Measurements from ENCODE around the gene TRAF3IP3.

Gene TRAF3IP3

DNA sequence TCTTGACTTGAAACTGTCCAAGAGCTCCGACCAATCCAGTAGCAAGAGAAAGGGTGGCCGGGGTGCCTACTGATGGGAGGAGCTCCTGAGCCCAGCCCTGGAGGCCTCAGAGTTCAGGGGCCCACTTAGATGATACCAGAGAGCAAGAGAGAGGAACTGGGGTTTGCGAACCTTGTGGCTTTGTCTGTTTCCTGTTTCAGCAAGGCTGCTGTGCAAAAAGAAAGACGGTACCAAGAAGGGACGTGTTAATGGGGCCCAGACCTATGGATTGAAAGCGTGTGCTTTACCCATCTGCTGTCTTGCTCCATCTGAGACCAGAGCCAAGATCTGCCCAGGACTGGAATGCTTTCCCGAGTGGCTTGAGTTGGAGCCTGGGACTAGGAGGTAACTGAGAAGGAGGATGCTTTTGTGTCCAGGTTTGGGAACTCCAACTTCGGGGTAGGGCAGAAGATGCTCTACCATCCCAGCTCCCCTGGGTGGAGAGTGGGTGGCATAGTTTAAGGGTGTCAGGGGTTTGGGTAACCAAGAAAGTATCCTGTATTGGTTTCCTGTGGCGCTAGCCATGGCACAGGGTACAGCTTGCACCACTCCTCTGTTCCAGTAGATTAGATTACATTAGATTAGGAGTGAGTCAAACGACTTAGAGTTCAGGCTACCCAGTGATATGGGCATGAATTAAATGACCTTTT is at the start of gene TRAF3IP3:
Gene TRAF3IP3 (plus strand): TSS at position 128 of the 689 bp plus-strand sequence. CDS start 3,987 bp downstream, outside the sequence.
- in situ Hi-C loops (cut with MboI; ENCODE audit: low sequenced_read_pairs), result no loop called here
- Histone ChIP-seq H3K9me3 (no peaks in the 10 kb centered on the region), H3K4me1 (no peaks in the 10 kb centered on the region), H3K36me3 (replicated peaks) (no peaks in the 10 kb centered on the region), H3K27me3 (ENCODE audit: low read depth) (no peaks in the 10 kb centered on the region), H3K4me3 (no peak within 1 kb of the TSS)
- no peak for DNase-seq (ENCODE audit: low spot score in 2 of 2)

DNA sequence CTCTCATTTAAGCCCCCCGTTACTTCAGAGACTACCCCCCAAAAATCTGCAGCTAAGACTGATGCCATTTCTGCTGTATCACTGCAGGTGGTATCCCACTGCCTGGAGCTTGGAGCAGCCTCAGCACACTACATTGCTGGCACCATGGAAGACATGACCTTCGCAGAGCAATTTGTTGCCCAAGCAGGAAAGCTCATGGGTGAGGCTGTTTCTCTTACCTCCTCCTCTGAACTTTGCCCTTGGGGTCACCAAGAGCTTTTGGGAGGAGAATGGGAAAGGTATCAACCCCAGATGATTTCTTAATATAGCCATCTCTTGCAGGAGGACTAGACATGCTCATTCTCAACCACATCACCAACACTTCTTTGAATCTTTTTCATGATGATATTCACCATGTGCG is 49.2 kb upstream of the TRAF3IP3 start:
- H3K4me3 ChIP-seq, result no peak overlapping the region
- no peaks in the 10 kb centered on the region for H3K9me3 ChIP-seq
- H3K27me3 ChIP-seq (ENCODE audit: low read depth), result peaks cover 2% of the 10 kb centered on the region; the same call in 1 of the 2 replicates
- no peak for DNase-seq (ENCODE audit: low spot score in 2 of 2)
- H3K36me3 ChIP-seq (replicated peaks), result no peaks in the 10 kb centered on the region
- in situ Hi-C loops (cut with MboI; ENCODE audit: low sequenced_read_pairs), result no loop called here
- H3K4me1 ChIP-seq, result no peaks in the 10 kb centered on the region

- DNase-seq (ENCODE audit: low spot score in 2 of 2), result no peak
- in situ Hi-C loops (cut with MboI; ENCODE audit: low sequenced_read_pairs), result no loop called here
- Histone ChIP-seq H3K27me3 (ENCODE audit: low read depth) (peaks cover 2% of the 10 kb centered on the region; the same call in 1 of the 2 replicates), H3K36me3 (replicated peaks) (no peaks in the 10 kb centered on the region), H3K9me3 (no peaks in the 10 kb centered on the region), H3K4me3 (no peak overlapping the region), H3K4me1 (no peaks in the 10 kb centered on the region)
These were observed 48.5 kb upstream of the TRAF3IP3 start for GRCh38 chr1:209707308-209707707.

DNA sequence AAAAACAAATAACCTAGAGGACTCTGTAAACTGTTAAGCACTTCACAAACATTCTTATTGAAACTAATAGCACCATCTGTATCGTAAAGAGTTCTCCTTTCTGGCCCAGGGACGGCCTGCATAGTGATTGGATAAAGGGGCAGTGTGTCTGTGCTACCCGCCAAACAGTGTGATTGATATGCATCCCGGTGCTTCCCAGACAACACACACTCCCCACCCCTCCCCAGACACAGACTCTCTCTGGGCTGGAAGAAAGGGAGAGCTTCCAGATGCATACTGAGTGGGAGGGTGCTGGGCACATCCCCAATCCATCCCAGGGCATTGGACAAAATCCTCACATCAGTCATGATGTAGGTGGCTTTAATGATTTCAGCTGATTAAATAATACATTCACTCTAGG is 47.6 kb upstream of the TRAF3IP3 start:
- H3K9me3 ChIP-seq, result no peaks in the 10 kb centered on the region
- H3K27me3 ChIP-seq (ENCODE audit: low read depth), result peaks cover 2% of the 10 kb centered on the region; the same call in 1 of the 2 replicates
- in situ Hi-C loops (cut with MboI; ENCODE audit: low sequenced_read_pairs), result no loop called here
- no peak for DNase-seq (ENCODE audit: low spot score in 2 of 2)
- no peak overlapping the region for H3K4me3 ChIP-seq
- H3K4me1 ChIP-seq, result no peaks in the 10 kb centered on the region
- no peaks in the 10 kb centered on the region for H3K36me3 ChIP-seq (replicated peaks)

GRCh38 chr1:209710093-209710492 is 45.8 kb upstream of the TRAF3IP3 start:
- H3K9me3 ChIP-seq, result no peaks in the 10 kb centered on the region
- no peak overlapping the region for H3K4me3 ChIP-seq
- H3K4me1 ChIP-seq, result no peaks in the 10 kb centered on the region
- peaks cover 4% of the 10 kb centered on the region for H3K27me3 ChIP-seq (ENCODE audit: low read depth)
- in situ Hi-C loops (cut with MboI; ENCODE audit: low sequenced_read_pairs), result no loop called here
- no peaks in the 10 kb centered on the region for H3K36me3 ChIP-seq (replicated peaks)
- DNase-seq (ENCODE audit: low spot score in 2 of 2), result no peak

- no peaks in the 10 kb centered on the region for H3K9me3 ChIP-seq
- H3K4me3 ChIP-seq, result no peak overlapping the region
- no peaks in the 10 kb centered on the region for H3K4me1 ChIP-seq
- in situ Hi-C loops (cut with MboI; ENCODE audit: low sequenced_read_pairs), result no loop called here
- no peak for DNase-seq (ENCODE audit: low spot score in 2 of 2)
- peaks cover 4% of the 10 kb centered on the region for H3K27me3 ChIP-seq (ENCODE audit: low read depth)
- no peaks in the 10 kb centered on the region for H3K36me3 ChIP-seq (replicated peaks)
These were observed 45.0 kb upstream of the TRAF3IP3 start for GRCh38 chr1:209710847-209711246.

- peaks cover 4% of the 10 kb centered on the region for H3K27me3 ChIP-seq (ENCODE audit: low read depth)
- no peak for DNase-seq (ENCODE audit: low spot score in 2 of 2)
- no peak overlapping the region for H3K4me3 ChIP-seq
- in situ Hi-C loops (cut with MboI; ENCODE audit: low sequenced_read_pairs), result no loop called here
- H3K9me3 ChIP-seq, result no peaks in the 10 kb centered on the region
- H3K4me1 ChIP-seq, result no peaks in the 10 kb centered on the region
- H3K36me3 ChIP-seq (replicated peaks), result no peaks in the 10 kb centered on the region
These were observed 41.5 kb upstream of the TRAF3IP3 start for GRCh38 chr1:209714338-209714737.

DNA sequence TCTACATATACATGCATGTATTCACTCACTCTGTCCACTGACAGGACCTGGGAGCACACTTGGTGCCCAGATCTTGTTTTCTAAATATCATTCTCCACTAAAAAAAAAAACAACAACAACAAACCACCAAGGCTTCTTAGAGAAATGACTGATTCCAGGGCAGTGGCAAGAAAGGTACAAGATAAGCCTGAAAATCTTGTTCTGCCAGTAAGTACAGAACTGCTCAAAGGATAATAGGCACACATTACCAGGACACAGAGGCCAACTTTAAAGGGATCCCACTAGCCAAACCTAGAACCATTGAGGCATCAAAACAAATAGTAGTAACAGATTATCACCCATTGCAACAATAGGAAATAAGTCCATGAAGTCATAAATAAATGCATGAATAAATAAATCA is 40.5 kb upstream of the TRAF3IP3 start:
- no peaks in the 10 kb centered on the region for H3K4me1 ChIP-seq
- no peak for DNase-seq (ENCODE audit: low spot score in 2 of 2)
- no peak overlapping the region for H3K4me3 ChIP-seq
- no peaks in the 10 kb centered on the region for H3K9me3 ChIP-seq
- in situ Hi-C loops (cut with MboI; ENCODE audit: low sequenced_read_pairs), result no loop called here
- no peaks in the 10 kb centered on the region for H3K36me3 ChIP-seq (replicated peaks)
- H3K27me3 ChIP-seq (ENCODE audit: low read depth), result peaks cover 4% of the 10 kb centered on the region; the same call in 1 of the 2 replicates

DNA sequence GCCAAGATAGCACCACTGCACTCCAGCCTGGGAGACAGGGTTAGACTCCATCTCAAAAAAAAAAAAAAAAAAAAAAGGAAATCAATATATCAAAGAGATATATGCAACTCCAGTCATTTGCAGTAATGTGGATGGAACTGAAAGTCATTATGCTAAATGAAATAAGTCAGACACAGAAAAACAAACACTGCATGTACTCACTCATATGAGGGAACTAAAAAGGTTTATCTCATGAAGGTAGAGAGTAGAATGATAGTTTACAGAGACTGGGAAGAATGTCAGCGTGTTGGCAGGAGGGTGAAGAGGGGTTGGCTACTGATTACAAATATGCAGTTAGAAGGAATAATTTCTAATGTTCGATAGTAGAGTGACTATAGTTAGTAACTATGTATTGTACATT is 38.0 kb upstream of the TRAF3IP3 start:
- Histone ChIP-seq H3K4me3 (no peak overlapping the region), H3K9me3 (no peaks in the 10 kb centered on the region), H3K4me1 (no peaks in the 10 kb centered on the region), H3K27me3 (ENCODE audit: low read depth) (peaks cover 4% of the 10 kb centered on the region; the same call in 1 of the 2 replicates), H3K36me3 (replicated peaks) (no peaks in the 10 kb centered on the region)
- in situ Hi-C loops (cut with MboI; ENCODE audit: low sequenced_read_pairs), result no loop called here
- DNase-seq (ENCODE audit: low spot score in 2 of 2), result no peak

DNA sequence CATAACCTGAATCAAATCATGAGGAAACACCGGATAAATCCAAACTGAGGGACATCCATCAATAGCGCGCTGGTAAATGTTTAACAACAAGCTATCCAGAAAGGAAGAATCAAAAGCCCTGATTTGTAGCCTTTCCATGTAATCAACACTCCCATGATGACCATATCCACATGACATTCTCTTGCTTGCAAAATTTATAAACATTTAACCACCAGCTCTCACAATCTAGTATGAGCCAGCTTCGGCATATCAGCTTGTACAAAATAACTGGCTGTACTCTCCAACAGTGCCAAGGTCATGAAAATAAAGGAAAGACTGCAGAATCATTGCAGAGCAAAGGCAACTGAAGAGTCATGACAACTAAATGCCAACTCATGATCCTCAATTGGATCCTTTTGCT is 35.5 kb upstream of the TRAF3IP3 start:
- H3K9me3 ChIP-seq, result no peaks in the 10 kb centered on the region
- H3K36me3 ChIP-seq (replicated peaks), result no peaks in the 10 kb centered on the region
- no peak for DNase-seq (ENCODE audit: low spot score in 2 of 2)
- no peaks in the 10 kb centered on the region for H3K27me3 ChIP-seq (ENCODE audit: low read depth)
- H3K4me3 ChIP-seq, result no peak overlapping the region
- H3K4me1 ChIP-seq, result no peaks in the 10 kb centered on the region
- in situ Hi-C loops (cut with MboI; ENCODE audit: low sequenced_read_pairs), result no loop called here

- no peaks in the 10 kb centered on the region for H3K9me3 ChIP-seq
- H3K4me1 ChIP-seq, result no peaks in the 10 kb centered on the region
- H3K4me3 ChIP-seq, result no peak overlapping the region
- no peaks in the 10 kb centered on the region for H3K36me3 ChIP-seq (replicated peaks)
- in situ Hi-C loops (cut with MboI; ENCODE audit: low sequenced_read_pairs), result no loop called here
- no peak for DNase-seq (ENCODE audit: low spot score in 2 of 2)
- no peaks in the 10 kb centered on the region for H3K27me3 ChIP-seq (ENCODE audit: low read depth)
These were observed 35.0 kb upstream of the TRAF3IP3 start for GRCh38 chr1:209720826-209721225.

DNA sequence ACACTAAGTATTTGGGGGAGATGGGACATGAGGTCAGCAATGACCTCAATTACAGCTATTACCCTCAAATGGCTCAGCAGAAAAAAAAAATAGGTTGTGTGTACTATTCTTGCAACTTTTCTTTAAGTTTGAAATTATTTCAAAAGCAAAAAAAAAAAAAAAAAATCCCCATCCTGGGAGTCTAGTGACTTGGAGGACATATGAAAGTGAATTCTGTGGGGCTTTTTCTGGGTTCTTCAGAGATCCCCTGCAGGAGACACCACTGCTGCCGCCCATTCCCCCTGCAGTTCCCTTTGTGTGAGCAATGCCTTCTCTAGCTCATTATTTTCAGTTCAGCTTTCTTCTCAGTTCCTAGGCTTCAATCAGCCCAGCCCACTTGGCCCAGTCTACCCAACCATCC is 34.5 kb upstream of the TRAF3IP3 start:
- DNase-seq (ENCODE audit: low spot score in 2 of 2), result no peak
- Histone ChIP-seq H3K4me1 (no peaks in the 10 kb centered on the region), H3K9me3 (no peaks in the 10 kb centered on the region), H3K36me3 (replicated peaks) (no peaks in the 10 kb centered on the region), H3K27me3 (ENCODE audit: low read depth) (no peaks in the 10 kb centered on the region), H3K4me3 (no peak overlapping the region)
- in situ Hi-C loops (cut with MboI; ENCODE audit: low sequenced_read_pairs), result no loop called here

- Histone ChIP-seq H3K4me3 (no peak overlapping the region), H3K27me3 (ENCODE audit: low read depth) (no peaks in the 10 kb centered on the region), H3K4me1 (no peaks in the 10 kb centered on the region), H3K36me3 (replicated peaks) (no peaks in the 10 kb centered on the region), H3K9me3 (no peaks in the 10 kb centered on the region)
- in situ Hi-C loops (cut with MboI; ENCODE audit: low sequenced_read_pairs), result no loop called here
- DNase-seq (ENCODE audit: low spot score in 2 of 2), result no peak
These were observed 32.6 kb upstream of the TRAF3IP3 start for GRCh38 chr1:209723265-209723664.

GRCh38 chr1:209723756-209724693 is 31.8 kb upstream of the TRAF3IP3 start:
- no peak for DNase-seq (ENCODE audit: low spot score in 2 of 2)
- H3K4me3 ChIP-seq, result no peak overlapping the region
- H3K9me3 ChIP-seq, result no peaks in the 10 kb centered on the region
- in situ Hi-C loops (cut with MboI; ENCODE audit: low sequenced_read_pairs), result no loop called here
- H3K4me1 ChIP-seq, result no peaks in the 10 kb centered on the region
- no peaks in the 10 kb centered on the region for H3K36me3 ChIP-seq (replicated peaks)
- no peaks in the 10 kb centered on the region for H3K27me3 ChIP-seq (ENCODE audit: low read depth)
